DOHH2 (cell line): ENCODE data around the gene CLCNKA.

Experiments used
- H3F3A ChIP-seq: fragments of 200-600 bp; sonication (generic), shearing (Covaris generic); 2 replicates; pipeline ENCODE4 v1.6.0; 2016; ENCODE audit warnings: antibody characterized with exemption, mild to moderate bottlenecking; ENCODE audit not compliant: control insufficient read depth, insufficient read depth
- H3K27ac ChIP-seq: fragments of 200-600 bp; sonication (generic); 2 replicates; pipeline ENCODE4 v1.5.1; 2014; ENCODE audit warnings: low read depth, mild to moderate bottlenecking, low read length, moderate library complexity
- H3K27me3 ChIP-seq: fragments of 200-600 bp; sonication (generic); 2 replicates; pipeline ENCODE4 v1.6.1; 2014; ENCODE audit warnings: mild to moderate bottlenecking, low read length, mixed read lengths; ENCODE audit not compliant: control insufficient read depth
- H3K36me3 ChIP-seq: fragments of 200-600 bp; sonication (generic); 2 replicates; pipeline ENCODE4 v1.6.1; 2014; ENCODE audit warnings: mild to moderate bottlenecking, low read length, moderate library complexity, mixed read lengths; ENCODE audit not compliant: control insufficient read depth
- H3K4me1 ChIP-seq: fragments of 200-600 bp; sonication (generic); 2 replicates; pipeline ENCODE4 v1.6.1; 2014; ENCODE audit warnings: mild to moderate bottlenecking, low read length, mixed read lengths; ENCODE audit not compliant: control insufficient read depth
- H3K4me2 ChIP-seq: fragments of 200-600 bp; sonication (generic); 2 replicates; pipeline ENCODE4 v1.6.0; 2014; ENCODE audit warnings: mild to moderate bottlenecking, low read length, moderate library complexity
- H3K4me3 ChIP-seq: fragments of 200-600 bp; sonication (generic); 2 replicates; pipeline ENCODE4 v1.5.1; 2014; ENCODE audit warnings: mild to moderate bottlenecking, low read length, mixed read lengths
- H3K79me2 ChIP-seq: fragments of 200-600 bp; sonication (generic); 2 replicates; pipeline ENCODE4 v1.6.1; 2014; ENCODE audit warnings: mild to moderate bottlenecking, low read length, mixed read lengths; ENCODE audit not compliant: control insufficient read depth
- H3K9me2 ChIP-seq: fragments of 200-600 bp; sonication (generic); replicated peaks from 2 replicates; pipeline ENCODE4 v1.6.1; 2014; ENCODE audit warnings: mild to moderate bottlenecking, low read length, mixed read lengths; ENCODE audit not compliant: control insufficient read depth
- H3K9me3 ChIP-seq: fragments of 200-600 bp; sonication (generic); 2 replicates; pipeline ENCODE4 v1.6.1; 2014; ENCODE audit warnings: antibody characterized with exemption, low read length, mixed read lengths; ENCODE audit not compliant: control insufficient read depth, insufficient read depth
- H4K20me1 ChIP-seq: fragments of 200-600 bp; sonication (generic); 2 replicates; pipeline ENCODE4 v1.6.0; 2014; ENCODE audit warnings: low read depth, mild to moderate bottlenecking, antibody characterized with exemption, low read length, moderate library complexity; ENCODE audit not compliant: control insufficient read depth, insufficient read depth
- CTCF ChIP-seq: fragments of 200-600 bp; sonication (generic); IDR thresholded peaks from one replicate; pipeline ENCODE4 v1.5.1; 2014; ENCODE audit warnings: antibody characterized with exemption, mild to moderate bottlenecking, low read depth, low read length; ENCODE audit not compliant: poor library complexity, severe bottlenecking
- EZH2phosphoT487 ChIP-seq: fragments of 200-600 bp; sonication (generic); IDR thresholded peaks from 2 replicates; pipeline ENCODE4 v1.6.1; 2017; ENCODE audit warnings: borderline replicate concordance, mild to moderate bottlenecking, antibody characterized with exemption, low read length, moderate library complexity, mixed read lengths

CLCNKA gene

GRCh38 chr1:16011936-16012589, 9.8 kb upstream of the CLCNKA start:
- H3K27ac ChIP-seq: no peak overlapping the region
- peak overlapping the region; percentile 66 for H3K4me2 ChIP-seq
- no peak for TF ChIP-seq CTCF
- TF ChIP-seq EZH2phosphoT487: no peak

GRCh38 chr1:16012590-16013219, 9.1 kb upstream of the CLCNKA start:
- H3K9me2 ChIP-seq: no peaks in the 10 kb centered on the region
- H3K4me1 ChIP-seq: peaks cover 32% of the 10 kb centered on the region
- H3K9me3 ChIP-seq: no peaks in the 10 kb centered on the region
- no peaks in the 10 kb centered on the region for H4K20me1 ChIP-seq
- H3K79me2 ChIP-seq: no peaks in the 10 kb centered on the region
- no peaks in the 10 kb centered on the region for H3K36me3 ChIP-seq
- no peak for TF ChIP-seq CTCF
- H3K4me3 ChIP-seq: peak overlapping the region; percentile 62
- no peak overlapping the region for H3K27ac ChIP-seq
- peak overlapping the region; percentile 66 for H3K4me2 ChIP-seq
- H3F3A ChIP-seq: no peaks in the 10 kb centered on the region
- peaks cover 20% of the 10 kb centered on the region for H3K27me3 ChIP-seq

More at GRCh38 chr1:16011936-16012589, 9.8 kb upstream of the CLCNKA start:
- Histone ChIP-seq H4K20me1 (no peaks in the 10 kb centered on the region), H3K79me2 (no peaks in the 10 kb centered on the region), H3K4me3 (peak overlapping the region; percentile 62), H3K27me3 (peaks cover 20% of the 10 kb centered on the region), H3K9me3 (no peaks in the 10 kb centered on the region), H3K36me3 (no peaks in the 10 kb centered on the region), H3K4me1 (peaks cover 33% of the 10 kb centered on the region), H3K9me2 (no peaks in the 10 kb centered on the region), H3F3A (no peaks in the 10 kb centered on the region)

- TF ChIP-seq EZH2phosphoT487 (no peak), CTCF (no peak)
- no peaks in the 10 kb centered on the region for H4K20me1 ChIP-seq
- peak overlapping the region; percentile 62 for H3K4me3 ChIP-seq
- no peaks in the 10 kb centered on the region for H3K36me3 ChIP-seq
- no peak overlapping the region for H3K27ac ChIP-seq
- H3K4me1 ChIP-seq: peaks cover 32% of the 10 kb centered on the region
- peaks cover 20% of the 10 kb centered on the region for H3K27me3 ChIP-seq
- H3F3A ChIP-seq: no peaks in the 10 kb centered on the region
- no peaks in the 10 kb centered on the region for H3K79me2 ChIP-seq
- no peaks in the 10 kb centered on the region for H3K9me3 ChIP-seq
- H3K4me2 ChIP-seq: peak overlapping the region; percentile 66
- H3K9me2 ChIP-seq: no peaks in the 10 kb centered on the region
Measured at GRCh38 chr1:16013220-16013907, 8.5 kb upstream of the CLCNKA start.
